ENCODE results near the gene KIF26B.

KIF26B gene

GRCh38 chr1:245173446-245174211 lies 18.8 kb downstream of the KIF26B start:
- DNase-seq = no peak

GRCh38 chr1:245177071-245177900 lies 22.5 kb downstream of the KIF26B start:
- DNase-seq = no peak

- DNase-seq = no peak
Measured at GRCh38 chr1:245179706-245180105, 24.9 kb downstream of the KIF26B start.

GRCh38 chr1:245180496-245181157 lies 25.8 kb downstream of the KIF26B start:
- DNase-seq = no peak

GRCh38 chr1:245181158-245181517 lies 26.4 kb downstream of the KIF26B start:
- no peak for DNase-seq

- DNase-seq = no peak
Measured at GRCh38 chr1:245182028-245182427, 27.2 kb downstream of the KIF26B start.

- no peak for DNase-seq
Measured at GRCh38 chr1:245183429-245183828, 28.6 kb downstream of the KIF26B start.

- DNase-seq = no peak
Measured at GRCh38 chr1:245184779-245185178, 30.0 kb downstream of the KIF26B start.

GRCh38 chr1:245188403-245188802 lies 33.6 kb downstream of the KIF26B start:
- DNase-seq = peak; percentile 27 to 56

GRCh38 chr1:245195398-245195797 lies 40.6 kb downstream of the KIF26B start:
- no peak for DNase-seq

- no peak for DNase-seq
Measured at GRCh38 chr1:245197121-245197520, 42.3 kb downstream of the KIF26B start.

- no peak for DNase-seq
Measured at GRCh38 chr1:245197911-245198379, 43.2 kb downstream of the KIF26B start.

GRCh38 chr1:245198748-245199516 lies 44.1 kb downstream of the KIF26B start:
- DNase-seq = no peak

GRCh38 chr1:245200146-245200545 lies 45.4 kb downstream of the KIF26B start:
- no peak for DNase-seq

- no peak for DNase-seq
Measured at GRCh38 chr1:245201201-245201600, 46.4 kb downstream of the KIF26B start.

- no peak for DNase-seq
Measured at GRCh38 chr1:245201827-245202226, 47.0 kb downstream of the KIF26B start.

GRCh38 chr1:245205396-245205795 lies 50.6 kb downstream of the KIF26B start:
- no peak for DNase-seq

- no peak for DNase-seq
Measured at GRCh38 chr1:245205864-245206263, 51.1 kb downstream of the KIF26B start.

- no peak for DNase-seq
Measured at GRCh38 chr1:245207056-245207638, 52.4 kb downstream of the KIF26B start.

GRCh38 chr1:245207801-245208200 lies 53.0 kb downstream of the KIF26B start:
- DNase-seq = no peak

- no peak for DNase-seq
Measured at GRCh38 chr1:245209658-245210435, 55.1 kb downstream of the KIF26B start.

All from inflammatory macrophage (primary cell).